GM19468 (cell line): ENCODE data around the gene PKD1.
"Not testable (repeated sequence)": the region's sequence is repeated elsewhere in the genome, so short reads cannot be mapped to it uniquely, and the experiment has no call there.

ENCODE experiments used
- ATAC-seq: cut with Tn5 transposase; IDR thresholded peaks from one replicate; pipeline ENCODE4 v1.9.1; 2021; ENCODE audit warnings: mild to moderate bottlenecking, moderate library complexity, moderate number of reproducible peaks; ENCODE audit not compliant: unreplicated experiment; ENCODE audit errors: extremely low read depth

PKD1 gene

DNA sequence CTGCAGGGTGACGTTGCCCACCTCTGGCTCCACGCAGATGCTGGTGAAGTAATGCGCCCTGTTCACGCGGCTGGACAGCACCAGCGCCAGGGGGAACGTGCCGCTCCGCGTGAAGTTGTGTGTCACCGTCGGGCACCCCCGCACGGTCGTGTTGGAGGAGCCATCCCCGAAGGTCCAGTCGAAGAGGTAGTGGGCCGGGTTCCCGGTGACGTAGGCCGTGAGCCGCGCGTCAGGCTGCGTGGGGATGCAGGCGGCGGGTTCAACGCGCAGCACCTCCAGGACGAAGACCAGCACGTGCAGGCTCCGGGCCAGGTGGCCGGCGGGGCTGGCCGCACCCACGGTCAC is 24.7 kb downstream of the PKD1 start:
- not testable (repeated sequence) for ATAC-seq

DNA sequence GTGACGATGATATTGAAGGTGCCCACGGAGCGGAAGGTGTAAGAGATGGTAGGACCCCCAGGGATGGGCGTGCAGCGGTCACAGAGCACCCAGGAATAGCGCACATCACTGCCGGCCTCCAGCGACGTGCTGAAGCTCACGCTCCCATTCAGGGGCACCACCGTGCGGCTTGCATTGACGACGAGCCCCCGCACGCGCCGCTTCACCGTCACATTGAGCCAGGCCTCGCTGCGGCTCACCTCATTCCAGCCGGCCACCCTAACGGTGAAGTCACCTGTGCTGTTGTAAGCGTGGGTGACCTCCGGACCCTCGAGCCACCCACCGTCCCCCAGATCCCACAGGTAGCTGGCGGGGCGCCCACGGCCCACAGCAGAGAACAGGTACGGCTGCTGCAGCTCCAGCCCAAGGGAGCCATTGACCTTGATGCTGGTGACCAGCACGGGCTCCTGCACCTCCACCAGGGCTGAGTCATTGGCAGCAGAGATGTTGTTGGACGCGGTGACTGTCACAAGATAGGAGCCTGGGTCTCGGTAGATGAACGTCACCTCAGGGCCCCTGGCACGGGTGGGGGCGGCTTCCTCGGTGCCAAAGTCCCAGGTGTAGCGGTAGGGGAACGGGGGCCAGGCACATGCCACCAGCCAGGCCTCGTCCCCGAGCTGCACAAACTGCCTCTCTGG is 25.2 kb downstream of the PKD1 start:
- not testable (repeated sequence) for ATAC-seq

GRCh38 chr16:2109872-2110271 is 25.8 kb downstream of the PKD1 start:
- not testable (repeated sequence) for ATAC-seq

GRCh38 chr16:2109271-2109580 is 26.5 kb downstream of the PKD1 start:
- not testable (repeated sequence) for ATAC-seq

DNA sequence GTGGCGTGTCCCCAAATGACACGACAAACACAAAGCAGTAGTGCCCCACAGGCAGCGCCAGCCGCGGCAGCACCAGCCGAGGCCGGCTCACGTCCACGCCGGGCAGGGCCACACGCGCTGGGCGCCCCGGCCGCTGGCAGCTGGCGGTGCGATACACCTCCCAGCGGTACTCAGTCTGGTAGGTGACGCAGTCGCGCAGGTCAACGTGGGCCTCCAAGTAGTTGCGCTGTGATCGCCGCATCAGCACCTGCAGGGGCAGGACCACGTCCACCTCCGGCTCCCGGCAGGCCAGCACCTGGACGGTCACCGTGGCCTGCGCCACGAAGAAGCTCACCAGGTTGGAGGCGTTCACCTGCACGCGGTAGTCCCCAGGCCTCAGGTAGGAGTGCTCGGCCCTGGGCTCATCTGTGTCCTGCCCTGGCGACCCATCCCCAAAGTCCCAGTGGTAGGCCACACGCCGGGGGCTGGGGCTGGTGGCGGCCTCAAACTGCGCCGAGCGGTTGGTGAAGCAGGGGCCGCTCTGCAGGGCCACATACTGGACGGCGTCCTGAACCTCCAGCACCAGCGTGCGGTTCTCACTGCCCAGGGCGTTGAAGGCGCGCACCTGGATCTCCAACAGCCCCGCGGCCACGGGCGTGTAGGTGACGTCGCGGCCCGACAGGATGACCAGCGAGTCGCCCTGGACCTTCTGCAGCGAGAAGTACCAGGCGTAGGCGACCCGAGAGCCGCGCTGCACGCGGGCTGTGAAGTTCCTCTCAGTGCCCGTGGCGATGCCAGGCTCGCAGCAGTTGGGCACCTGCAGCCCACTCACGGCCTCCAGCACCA is 27.0 kb downstream of the PKD1 start:
- ATAC-seq: not testable (repeated sequence)

DNA sequence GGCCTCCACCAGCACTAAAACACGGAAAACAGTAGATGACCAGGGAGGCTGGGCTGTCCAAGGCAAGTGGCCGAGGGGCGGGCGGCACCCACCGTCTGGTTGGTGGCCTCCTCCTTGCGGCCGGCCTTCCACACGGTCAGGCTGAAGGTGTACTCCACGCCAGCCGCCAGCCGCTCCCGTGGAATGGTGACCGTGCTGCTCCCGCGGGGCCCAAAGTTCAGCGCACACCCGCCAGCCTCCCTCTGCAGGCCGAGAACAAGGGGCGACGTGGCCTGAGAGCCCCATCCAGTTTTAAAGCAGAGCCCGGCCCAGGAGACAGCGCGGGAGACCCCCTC is 27.9 kb downstream of the PKD1 start:
- ATAC-seq: not testable (repeated sequence)

DNA sequence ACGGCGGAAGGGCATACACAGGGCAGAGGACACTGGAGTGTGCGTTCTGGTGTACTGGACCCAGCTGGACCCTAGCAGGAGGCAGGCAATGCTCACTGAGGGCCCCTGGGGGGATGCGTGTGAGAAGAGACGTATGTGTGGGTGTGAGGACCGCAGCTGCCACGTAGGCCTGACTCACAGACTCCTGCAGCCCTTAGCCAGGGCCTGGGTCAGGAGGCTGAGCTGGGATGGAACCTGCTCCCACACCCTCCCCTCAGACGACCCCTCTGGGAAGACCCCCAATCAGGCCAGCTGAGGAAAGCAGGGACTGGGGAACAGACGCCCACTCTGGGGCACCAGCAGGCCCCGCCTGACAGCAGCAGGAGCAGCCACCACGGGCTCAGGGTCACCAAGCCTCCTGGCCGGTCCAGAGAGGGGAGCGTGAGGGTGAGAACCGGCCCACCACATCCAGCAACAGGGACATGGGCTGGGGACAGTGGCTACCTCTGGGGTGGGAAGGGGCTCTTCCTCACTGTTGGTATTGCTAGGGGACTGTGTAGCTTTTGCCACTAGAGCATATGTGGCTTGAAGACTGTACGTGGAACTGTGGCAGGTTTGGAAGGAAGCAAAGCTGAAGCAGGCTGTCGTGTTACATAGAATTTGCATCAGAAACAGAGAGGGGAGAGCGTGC is 28.4 kb downstream of the PKD1 start:
- not testable (repeated sequence) for ATAC-seq

DNA sequence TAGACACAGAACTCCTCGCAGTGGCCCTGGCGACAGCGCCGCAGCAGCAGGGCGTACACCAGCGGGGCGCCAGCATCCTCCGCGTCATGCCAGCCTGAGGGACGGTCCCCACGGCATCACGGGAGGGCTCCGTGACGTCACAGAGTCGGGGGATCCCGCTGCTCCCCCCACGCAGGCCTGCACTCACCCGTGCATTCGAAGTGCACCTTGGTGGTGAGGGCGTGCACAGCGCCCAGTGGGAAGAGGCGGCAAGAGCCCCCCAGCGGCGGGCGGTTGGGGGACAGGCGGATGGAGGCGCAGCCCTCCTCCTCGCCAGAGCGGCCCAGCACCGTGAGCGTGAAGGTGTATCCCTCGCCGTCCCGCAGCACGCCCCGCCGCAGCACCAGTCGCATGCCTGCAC is 29.5 kb downstream of the PKD1 start:
- ATAC-seq: not testable (repeated sequence)

- ATAC-seq: not testable (repeated sequence)
Observed at GRCh38 chr16:2105769-2106168, 29.9 kb downstream of the PKD1 start.

- not testable (repeated sequence) for ATAC-seq
Observed at GRCh38 chr16:2105291-2105690, 30.4 kb downstream of the PKD1 start.

DNA sequence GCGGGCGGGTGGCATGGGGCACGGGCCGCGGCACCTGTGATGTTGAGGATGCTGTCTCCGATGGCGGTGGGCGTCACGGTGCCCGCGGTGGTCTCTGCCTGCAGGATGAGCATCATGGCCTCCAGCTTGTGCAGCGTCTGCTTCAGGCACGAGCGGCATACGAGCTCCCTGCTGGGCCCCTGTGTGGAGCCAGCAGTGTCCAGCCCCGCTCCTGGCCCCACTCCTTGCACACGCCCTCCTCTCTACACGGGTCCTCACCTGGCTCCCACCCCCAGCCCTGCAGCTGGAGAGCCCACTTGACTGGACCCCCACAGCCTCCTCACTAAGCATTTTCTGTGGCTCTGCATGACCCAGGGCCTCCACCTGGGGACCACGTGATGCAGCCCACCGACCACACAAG is 31.2 kb downstream of the PKD1 start:
- not testable (repeated sequence) for ATAC-seq

DNA sequence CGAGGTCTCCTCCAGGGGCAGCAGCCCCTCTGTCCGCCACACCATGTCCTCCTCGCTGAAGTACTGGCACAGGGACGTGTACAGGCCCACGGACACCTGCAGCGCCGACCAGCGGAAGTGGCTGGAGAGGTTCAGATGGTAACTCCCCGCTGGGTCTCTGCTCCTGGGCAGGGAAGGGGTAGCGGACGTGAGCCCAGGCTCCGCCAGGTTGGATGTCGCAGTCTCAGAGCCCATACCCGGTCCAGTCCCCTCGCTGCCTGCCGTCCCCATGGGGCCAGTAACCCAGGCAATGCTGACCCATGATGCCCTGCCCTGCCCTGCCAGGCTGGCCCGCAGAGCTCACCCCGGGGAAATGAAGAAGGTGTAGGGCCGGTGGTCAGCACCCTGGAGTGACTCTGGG is 33.2 kb downstream of the PKD1 start:
- no peak for ATAC-seq

DNA sequence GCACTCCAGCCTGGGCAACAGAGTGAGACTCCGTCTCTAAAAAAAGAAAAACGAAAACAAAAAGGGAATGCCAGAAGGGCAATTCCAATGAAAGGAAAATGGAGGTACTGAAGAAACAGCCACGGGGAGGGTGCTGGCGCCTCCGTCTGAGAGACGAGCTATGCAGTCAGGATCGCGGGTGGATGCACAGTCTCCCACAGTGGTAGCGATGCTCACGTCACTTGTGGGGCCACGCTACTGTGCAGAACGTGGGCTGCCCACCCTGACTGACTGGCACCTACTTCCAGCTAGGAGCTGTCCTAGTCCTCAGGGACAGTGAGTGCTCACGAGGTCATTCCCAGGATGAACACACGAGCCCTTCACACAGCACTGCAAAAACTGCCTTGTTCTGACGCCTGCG is 34.1 kb downstream of the PKD1 start:
- not testable (repeated sequence) for ATAC-seq

DNA sequence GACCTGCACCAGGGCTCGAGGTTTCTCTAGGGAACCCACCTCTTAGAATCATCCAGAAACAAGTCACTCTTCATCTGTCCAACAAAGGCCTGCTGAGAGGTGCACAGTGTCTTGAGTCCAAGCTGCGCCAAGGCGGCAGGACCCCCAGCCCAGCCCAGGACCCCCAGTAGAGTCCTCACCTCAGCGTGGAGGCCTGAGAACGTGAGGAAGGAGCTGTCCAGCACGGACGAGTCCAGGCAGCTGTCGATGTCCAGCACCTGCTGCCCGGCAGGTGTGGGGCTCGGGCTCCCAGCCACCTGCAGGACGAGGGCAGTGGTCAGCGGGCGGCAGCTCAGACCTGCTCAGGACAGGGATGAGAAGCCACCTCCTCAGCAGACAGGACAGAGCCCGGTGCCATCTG is 38.0 kb downstream of the PKD1 start:
- ATAC-seq: not testable (repeated sequence)

GRCh38 chr16:2096853-2097595 is 38.7 kb downstream of the PKD1 start:
- no peak for ATAC-seq

DNA sequence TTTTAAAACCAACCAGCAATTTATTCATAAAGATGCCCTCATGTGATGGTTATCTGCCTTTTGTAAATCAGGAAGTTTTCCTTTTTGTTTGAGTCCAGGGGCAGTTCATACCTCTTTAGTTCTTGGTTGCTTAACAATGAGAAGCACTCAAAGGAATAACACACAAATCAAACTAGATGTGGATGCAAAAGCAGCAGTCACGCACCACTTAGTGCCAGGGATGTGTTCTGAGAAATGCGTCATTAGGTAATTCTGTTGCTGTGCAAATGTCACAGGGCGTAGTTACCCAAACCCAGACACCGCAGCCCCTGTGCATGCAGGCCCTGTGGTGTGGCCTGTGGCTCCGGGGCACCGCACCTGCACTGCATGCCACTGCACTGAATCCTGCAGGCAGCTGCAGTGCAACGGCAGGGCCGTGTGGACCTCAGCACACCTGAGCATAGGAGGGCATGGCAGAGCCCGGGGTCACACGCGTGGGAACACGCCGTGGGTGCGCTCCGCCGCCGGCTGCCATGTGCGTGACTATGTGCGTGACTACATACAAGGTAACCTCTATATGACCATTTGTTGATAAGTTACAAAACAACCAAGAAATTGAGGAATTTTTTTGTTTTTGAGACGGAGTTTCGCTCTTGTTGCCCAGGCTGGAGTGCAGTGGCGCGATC is 39.6 kb downstream of the PKD1 start:
- ATAC-seq: no peak

DNA sequence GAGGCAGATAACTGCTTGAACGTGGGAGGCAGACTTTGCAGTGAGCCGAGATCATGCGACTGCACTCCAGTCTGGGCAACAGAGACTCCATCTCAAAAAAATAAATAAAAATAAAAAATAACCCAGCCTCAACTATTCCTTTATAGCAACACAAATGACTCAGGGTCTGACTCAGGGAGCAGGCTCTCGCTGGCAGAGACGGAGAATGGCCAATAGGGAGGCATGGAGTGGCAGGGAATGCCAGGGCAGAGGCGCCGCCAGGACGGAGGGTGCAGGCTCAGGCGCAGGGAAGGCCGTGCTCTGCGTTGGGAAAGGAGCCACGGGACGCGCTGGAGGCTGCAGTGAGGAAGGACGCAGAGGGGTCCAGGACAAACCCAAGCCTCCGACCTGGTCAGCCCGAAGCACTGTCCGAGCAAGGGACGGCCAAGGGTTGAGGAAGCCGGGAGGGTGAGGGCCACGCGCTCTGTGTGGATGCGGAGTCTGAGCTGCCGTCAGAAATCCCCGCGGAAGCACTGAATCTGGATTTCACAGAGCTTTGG is 40.3 kb downstream of the PKD1 start:
- ATAC-seq: no peak

- no peak for ATAC-seq
Observed at GRCh38 chr16:2093793-2094192, 41.9 kb downstream of the PKD1 start.

GRCh38 chr16:2092866-2093265 is 42.8 kb downstream of the PKD1 start:
- no peak for ATAC-seq

DNA sequence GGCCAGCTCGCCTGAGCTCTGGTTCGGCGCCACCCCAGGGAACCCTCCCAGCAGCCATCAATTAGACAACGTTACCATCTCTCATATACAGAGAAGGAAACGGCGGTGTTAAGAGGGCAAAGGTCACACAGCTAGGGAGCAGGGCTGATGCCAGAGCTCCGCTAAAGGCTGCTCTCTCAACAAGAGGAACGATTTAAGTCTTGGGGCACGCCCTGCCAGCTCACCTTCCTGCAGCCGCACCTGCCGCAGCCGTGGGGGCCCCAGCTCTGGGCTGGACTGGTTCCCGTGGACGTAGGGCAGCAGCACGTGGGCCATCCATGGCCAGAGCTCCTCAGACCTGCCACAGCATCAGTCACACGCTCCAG is 43.5 kb downstream of the PKD1 start:
- no peak for ATAC-seq
